Panc1 (cell line): ENCODE data around the gene ELMO1.

ENCODE experiments used
- CTCF ChIP-seq: fragments of 450-650 bp; IDR thresholded peaks from 2 replicates; pipeline ENCODE4 v1.5.1; 2017; ENCODE audit warnings: mild to moderate bottlenecking
- POLR2AphosphoS5 ChIP-seq: IDR thresholded peaks from 2 replicates; pipeline ENCODE4 v1.6.1; 2012; ENCODE audit warnings: mild to moderate bottlenecking, low read depth, low read length, moderate library complexity
- TCF7L2 ChIP-seq: IDR thresholded peaks from 2 replicates; pipeline ENCODE4 v1.6.1; 2011; ENCODE audit warnings: mild to moderate bottlenecking, low read depth, low read length, inconsistent platforms

- TF ChIP-seq CTCF (no peak), POLR2AphosphoS5 (no peak), TCF7L2 (no peak)
These were observed 171.2 kb downstream of the ELMO1 start for GRCh38 chr7:37277513-37277912.
